Measurements from ENCODE around the gene INTS15. TPM values are rescaled to one million over a fixed set of nuclear protein-coding genes. Genes with fewer than 3 reads are reported as not detected.

The INTS15 gene
- total RNA-seq, 2 experiments from 2014 or later, result 39.3 to 41.8 TPM

- no peak for TF ChIP-seq CTCF (IDR thresholded peaks at IDR 0.05)
- Histone ChIP-seq H3K27me3 (ENCODE audit: control insufficient read depth in 1 of 2, insufficient read depth in 2 of 2, low read length in 2 of 2) (no peaks in the 10 kb centered on the region), H3K9me3 (ENCODE audit: control insufficient read depth in 1 of 2, insufficient read depth in 1 of 2, low read length in 2 of 2) (no peaks in the 10 kb centered on the region), H3K27ac (ENCODE audit: low read depth in 1 of 2, low read length in 2 of 2) (no peak overlapping the region), H3K36me3 (ENCODE audit: insufficient read depth, low read length) (no peaks in the 10 kb centered on the region), H3K4me3 (ENCODE audit: low read length) (no peak overlapping the region), H3K4me1 (ENCODE audit: insufficient read depth, low read length) (no peaks in the 10 kb centered on the region)
- intact Hi-C loops (cut with DNase I, micrococcal nuclease), result no loop called here
- no peak for ATAC-seq (ENCODE audit: poor library complexity)
- Mint-ChIP-seq H3K27me3 (no peaks in the 10 kb centered on the region), H3K4me3 (no peak overlapping the region), H3K4me1 (ENCODE audit: low read depth) (no peaks in the 10 kb centered on the region), H3K27ac (no peak overlapping the region), H3K36me3 (ENCODE audit: low read depth) (no peaks in the 10 kb centered on the region), H3K9me3 (no peaks in the 10 kb centered on the region)
- ChIA-PET POLR2A (no interaction called here), CTCF (no interaction called here)
- no peak for DNase-seq
These were observed 25.7 kb upstream of the INTS15 start for GRCh38 chr7:6563936-6564770.

DNA sequence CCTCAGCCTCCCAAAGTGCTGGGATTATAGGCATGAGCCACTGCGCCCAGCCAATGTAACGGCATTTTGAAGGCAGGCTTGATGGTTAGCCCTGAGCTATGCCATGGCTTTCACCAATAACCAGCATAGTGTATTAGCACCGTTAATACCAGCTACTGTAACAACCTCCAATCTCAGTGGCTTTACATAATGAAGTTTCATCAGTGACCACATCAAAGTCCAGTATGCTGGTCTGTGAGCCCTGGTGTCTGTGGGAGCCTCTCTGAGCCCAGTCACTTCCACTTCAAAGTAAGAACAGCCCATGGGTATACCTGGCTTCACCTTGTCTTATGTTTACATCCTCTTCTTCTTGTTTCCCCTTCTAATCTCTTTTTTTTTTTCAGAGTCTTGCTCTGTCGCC lies 24.2 kb upstream of the INTS15 start:
- no peaks in the 10 kb centered on the region for H3K27me3 ChIP-seq (ENCODE audit: control insufficient read depth in 1 of 2, insufficient read depth in 2 of 2, low read length in 2 of 2)
- no peak overlapping the region for H3K27ac ChIP-seq (ENCODE audit: low read depth in 1 of 2, low read length in 2 of 2)
- Mint-ChIP-seq H3K4me3 (no peak overlapping the region), H3K9me3 (no peaks in the 10 kb centered on the region), H3K27ac (no peak overlapping the region), H3K36me3 (ENCODE audit: low read depth) (no peaks in the 10 kb centered on the region), H3K4me1 (ENCODE audit: low read depth) (no peaks in the 10 kb centered on the region), H3K27me3 (no peaks in the 10 kb centered on the region)
- ChIA-PET POLR2A (no interaction called here), CTCF (no interaction called here)
- TF ChIP-seq CTCF (IDR thresholded peaks at IDR 0.05), result no peak
- no peak overlapping the region for H3K4me3 ChIP-seq (ENCODE audit: low read length)
- ATAC-seq (ENCODE audit: poor library complexity), result no peak
- H3K36me3 ChIP-seq (ENCODE audit: insufficient read depth, low read length), result no peaks in the 10 kb centered on the region
- intact Hi-C loops (cut with DNase I, micrococcal nuclease), result no loop called here
- no peaks in the 10 kb centered on the region for H3K9me3 ChIP-seq (ENCODE audit: control insufficient read depth in 1 of 2, insufficient read depth in 1 of 2, low read length in 2 of 2)
- H3K4me1 ChIP-seq (ENCODE audit: insufficient read depth, low read length), result no peaks in the 10 kb centered on the region
- no peak for DNase-seq

GRCh38 chr7:6567886-6568285 lies 21.9 kb upstream of the INTS15 start:
- CTCF ChIA-PET, result no interaction called here
- TF ChIP-seq CTCF (IDR thresholded peaks at IDR 0.05), result no peak
- Histone ChIP-seq H3K4me1 (ENCODE audit: insufficient read depth, low read length) (no peaks in the 10 kb centered on the region), H3K9me3 (ENCODE audit: control insufficient read depth in 1 of 2, insufficient read depth in 1 of 2, low read length in 2 of 2) (no peaks in the 10 kb centered on the region), H3K4me3 (ENCODE audit: low read length) (no peak overlapping the region), H3K27ac (ENCODE audit: low read depth in 1 of 2, low read length in 2 of 2) (no peak overlapping the region), H3K36me3 (ENCODE audit: insufficient read depth, low read length) (no peaks in the 10 kb centered on the region), H3K27me3 (ENCODE audit: control insufficient read depth in 1 of 2, insufficient read depth in 2 of 2, low read length in 2 of 2) (no peaks in the 10 kb centered on the region)
- DNase-seq, result no peak
- POLR2A ChIA-PET, result no interaction called here
- no peak for ATAC-seq (ENCODE audit: poor library complexity)
- Mint-ChIP-seq H3K4me1 (ENCODE audit: low read depth) (no peaks in the 10 kb centered on the region), H3K27me3 (no peaks in the 10 kb centered on the region), H3K9me3 (no peaks in the 10 kb centered on the region), H3K36me3 (ENCODE audit: low read depth) (no peaks in the 10 kb centered on the region), H3K4me3 (no peak overlapping the region), H3K27ac (no peak overlapping the region)
- intact Hi-C loops (cut with DNase I, micrococcal nuclease), result no loop called here

All from CD4-positive, alpha-beta T cell (primary cell).